WERI-Rb-1 (cell line): ENCODE data around the gene ME3.

Source experiments
- DNase-seq: peaks from one replicate; pipeline ENCODE4 v3.0.0-alpha.2; 2020
- H3K27ac ChIP-seq: fragments of 250-450 bp; sonication (Bioruptor Pico); 2 replicates; pipeline ENCODE4 v1.5.1; 2020; ENCODE audit warnings: mild to moderate bottlenecking, moderate library complexity
- H3K27me3 ChIP-seq: fragments of 250-450 bp; sonication (Bioruptor Pico); 2 replicates; pipeline ENCODE4 v1.5.1; 2021; ENCODE audit warnings: mild to moderate bottlenecking, low read depth, moderate library complexity; ENCODE audit not compliant: insufficient read depth, severe bottlenecking
- H3K36me3 ChIP-seq: fragments of 250-450 bp; sonication (Bioruptor Pico); 2 replicates; pipeline ENCODE4 v1.5.1; 2020; ENCODE audit warnings: mild to moderate bottlenecking, moderate library complexity
- H3K4me3 ChIP-seq: 2 replicates; pipeline ENCODE4 v1.5.1; 2011; ENCODE audit warnings: low read depth, mild to moderate bottlenecking, control low read depth, low read length
- H3K9me3 ChIP-seq: fragments of 250-450 bp; sonication (Bioruptor Pico); 2 replicates; pipeline ENCODE4 v1.5.1; 2021; ENCODE audit warnings: mild to moderate bottlenecking, moderate library complexity; ENCODE audit not compliant: severe bottlenecking
- TF ChIP-seq, protein P1 (sequence below): IDR thresholded peaks from 2 replicates; pipeline ENCODE4 v1.5.1; 2011; ENCODE audit warnings: low read depth, mild to moderate bottlenecking, control low read depth, inconsistent platforms, low read length

Gene ME3

DNA sequence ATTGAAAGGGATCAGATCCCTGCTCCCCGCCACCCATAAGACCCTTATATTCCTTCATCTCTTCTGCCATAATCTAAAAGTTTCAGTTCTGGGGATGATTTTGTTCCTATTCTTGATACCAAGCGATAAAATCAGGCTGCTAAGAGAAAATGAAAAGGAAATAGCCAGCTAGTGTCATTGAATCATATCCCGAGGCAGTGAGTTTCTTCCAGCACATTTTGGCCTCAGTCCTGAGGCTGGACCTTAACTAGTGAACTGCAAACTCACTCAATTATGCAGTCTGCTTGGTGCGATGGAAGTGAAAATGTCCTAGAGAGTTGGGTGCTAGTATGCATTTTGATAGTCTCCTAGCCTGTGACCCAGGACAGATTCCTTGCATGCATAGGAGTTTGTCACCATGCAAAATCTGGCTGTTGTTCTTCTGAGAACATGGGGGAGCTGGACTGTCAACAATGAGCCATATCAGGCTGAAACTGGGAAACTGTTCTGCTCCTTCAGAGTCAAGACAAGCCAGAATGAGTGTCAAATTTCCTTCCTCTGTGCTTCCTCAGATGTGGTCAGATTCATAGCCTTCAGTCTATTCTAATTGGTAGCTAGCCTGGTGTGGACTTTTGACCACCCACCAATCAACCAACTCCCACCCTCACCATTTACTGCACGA is 194.8 kb downstream of the ME3 start:
- no peak overlapping the region for H3K4me3 ChIP-seq
- TF ChIP-seq, protein P1, sequence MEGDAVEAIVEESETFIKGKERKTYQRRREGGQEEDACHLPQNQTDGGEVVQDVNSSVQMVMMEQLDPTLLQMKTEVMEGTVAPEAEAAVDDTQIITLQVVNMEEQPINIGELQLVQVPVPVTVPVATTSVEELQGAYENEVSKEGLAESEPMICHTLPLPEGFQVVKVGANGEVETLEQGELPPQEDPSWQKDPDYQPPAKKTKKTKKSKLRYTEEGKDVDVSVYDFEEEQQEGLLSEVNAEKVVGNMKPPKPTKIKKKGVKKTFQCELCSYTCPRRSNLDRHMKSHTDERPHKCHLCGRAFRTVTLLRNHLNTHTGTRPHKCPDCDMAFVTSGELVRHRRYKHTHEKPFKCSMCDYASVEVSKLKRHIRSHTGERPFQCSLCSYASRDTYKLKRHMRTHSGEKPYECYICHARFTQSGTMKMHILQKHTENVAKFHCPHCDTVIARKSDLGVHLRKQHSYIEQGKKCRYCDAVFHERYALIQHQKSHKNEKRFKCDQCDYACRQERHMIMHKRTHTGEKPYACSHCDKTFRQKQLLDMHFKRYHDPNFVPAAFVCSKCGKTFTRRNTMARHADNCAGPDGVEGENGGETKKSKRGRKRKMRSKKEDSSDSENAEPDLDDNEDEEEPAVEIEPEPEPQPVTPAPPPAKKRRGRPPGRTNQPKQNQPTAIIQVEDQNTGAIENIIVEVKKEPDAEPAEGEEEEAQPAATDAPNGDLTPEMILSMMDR: no peak
- no peak overlapping the region for H3K27ac ChIP-seq
- H3K36me3 ChIP-seq: peaks cover 3% of the 10 kb centered on the region; the same call in 1 of the 2 replicates
- H3K27me3 ChIP-seq: no peaks in the 10 kb centered on the region
- no peak for DNase-seq
- no peaks in the 10 kb centered on the region for H3K9me3 ChIP-seq

DNA sequence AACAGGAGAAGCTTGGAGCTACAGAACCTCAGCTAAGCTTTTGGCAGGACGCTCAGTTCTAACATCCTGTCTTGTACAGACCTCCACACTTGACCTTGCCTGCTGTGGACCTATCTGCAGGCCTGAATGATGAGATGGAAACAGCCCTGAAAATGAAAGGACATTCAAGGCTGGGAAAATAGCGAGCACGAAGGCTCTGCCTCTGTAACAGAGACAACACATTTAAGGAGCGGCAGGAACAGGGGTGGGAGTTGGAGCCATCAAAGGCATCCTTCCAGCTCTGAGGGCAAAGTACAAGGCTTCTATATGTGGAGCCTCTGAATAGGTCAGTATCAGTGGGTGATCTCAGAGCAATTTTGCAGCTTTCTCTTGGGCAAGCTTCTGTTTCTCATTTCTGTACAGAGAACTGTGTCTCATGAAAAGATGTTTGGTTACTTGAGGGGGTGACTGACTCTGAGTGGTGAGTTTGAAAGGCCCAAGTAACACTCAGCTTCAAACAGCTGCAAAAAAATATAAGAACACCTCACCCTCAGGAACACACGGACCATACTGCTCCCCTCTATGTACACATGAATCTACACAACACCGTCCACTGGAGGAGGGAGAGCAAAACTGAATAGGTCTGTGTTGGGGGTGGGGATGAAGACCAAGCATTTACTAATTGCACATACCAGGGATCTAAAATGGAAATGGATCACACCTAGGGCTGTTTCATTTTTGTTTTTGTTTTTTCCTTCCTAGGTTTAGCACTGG is 196.1 kb downstream of the ME3 start:
- H3K36me3 ChIP-seq: peaks cover 6% of the 10 kb centered on the region
- H3K9me3 ChIP-seq: no peaks in the 10 kb centered on the region
- no peaks in the 10 kb centered on the region for H3K27me3 ChIP-seq
- TF ChIP-seq, protein P1: no peak
- DNase-seq: no peak
- no peak overlapping the region for H3K4me3 ChIP-seq
- no peak overlapping the region for H3K27ac ChIP-seq

DNA sequence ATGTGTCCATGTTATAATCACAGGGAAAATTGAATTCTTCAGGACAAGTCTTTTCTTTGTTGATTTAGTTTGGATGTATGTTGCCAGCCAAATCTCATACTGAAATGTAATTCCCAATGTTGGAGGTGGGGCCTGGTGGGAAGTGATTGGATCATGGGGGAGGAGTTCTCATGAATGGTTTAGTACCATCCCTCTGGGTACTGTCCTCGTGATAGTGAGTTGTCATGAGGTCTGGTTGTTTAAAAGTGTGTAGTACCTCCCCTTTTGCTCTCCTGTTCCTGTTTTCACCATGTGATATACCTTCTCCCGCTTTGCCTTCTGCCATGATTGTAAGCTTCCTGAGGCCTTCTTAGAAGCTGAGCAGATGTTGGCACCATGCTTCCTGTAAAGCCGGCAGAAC is 197.4 kb downstream of the ME3 start:
- Histone ChIP-seq H3K4me3 (no peak overlapping the region), H3K9me3 (no peaks in the 10 kb centered on the region), H3K27ac (no peak overlapping the region), H3K36me3 (peaks cover 6% of the 10 kb centered on the region), H3K27me3 (no peaks in the 10 kb centered on the region)
- DNase-seq: no peak
- TF ChIP-seq, protein P1: no peak

DNA sequence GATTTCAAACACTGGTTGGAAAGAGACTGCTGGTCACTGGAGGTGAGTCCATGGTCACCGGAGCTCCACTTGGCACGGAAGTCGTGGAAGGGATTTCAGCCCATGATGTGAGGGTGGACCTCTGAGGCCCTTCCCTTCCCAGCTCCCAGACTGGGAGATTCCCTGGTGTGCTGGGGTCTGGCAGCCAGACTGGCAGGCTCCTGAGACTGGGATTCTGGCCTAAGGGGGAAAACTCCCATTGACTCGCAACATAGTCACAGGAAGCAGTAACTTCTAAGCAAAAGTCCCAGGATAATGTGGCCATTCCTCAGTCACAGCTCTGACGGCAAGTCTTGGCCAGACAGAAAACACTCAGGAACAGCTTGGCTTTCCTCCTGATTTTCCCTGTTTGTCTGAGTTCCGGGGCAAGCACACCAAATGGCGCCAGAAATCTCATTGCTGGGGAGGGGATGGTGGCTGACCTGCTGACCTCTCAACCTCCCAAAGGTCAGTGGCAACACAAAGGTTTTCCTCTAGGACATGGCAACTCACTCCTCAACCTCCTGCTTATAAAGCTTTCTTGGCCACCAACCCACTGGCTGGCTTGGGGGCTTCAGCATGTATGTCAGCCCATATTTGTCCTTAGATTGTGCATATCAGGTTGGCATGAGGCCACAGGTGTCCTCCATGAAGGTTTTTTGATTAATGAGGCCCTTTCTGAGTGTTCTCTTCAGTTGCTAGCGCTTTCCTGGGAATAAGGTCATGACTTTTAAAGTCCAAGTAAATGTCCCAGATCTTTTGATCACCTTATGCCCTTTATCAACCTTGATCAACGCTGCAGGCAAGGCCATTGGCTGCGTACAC is 198.2 kb downstream of the ME3 start:
- TF ChIP-seq, protein P1: no peak
- H3K27ac ChIP-seq: no peak overlapping the region

DNA sequence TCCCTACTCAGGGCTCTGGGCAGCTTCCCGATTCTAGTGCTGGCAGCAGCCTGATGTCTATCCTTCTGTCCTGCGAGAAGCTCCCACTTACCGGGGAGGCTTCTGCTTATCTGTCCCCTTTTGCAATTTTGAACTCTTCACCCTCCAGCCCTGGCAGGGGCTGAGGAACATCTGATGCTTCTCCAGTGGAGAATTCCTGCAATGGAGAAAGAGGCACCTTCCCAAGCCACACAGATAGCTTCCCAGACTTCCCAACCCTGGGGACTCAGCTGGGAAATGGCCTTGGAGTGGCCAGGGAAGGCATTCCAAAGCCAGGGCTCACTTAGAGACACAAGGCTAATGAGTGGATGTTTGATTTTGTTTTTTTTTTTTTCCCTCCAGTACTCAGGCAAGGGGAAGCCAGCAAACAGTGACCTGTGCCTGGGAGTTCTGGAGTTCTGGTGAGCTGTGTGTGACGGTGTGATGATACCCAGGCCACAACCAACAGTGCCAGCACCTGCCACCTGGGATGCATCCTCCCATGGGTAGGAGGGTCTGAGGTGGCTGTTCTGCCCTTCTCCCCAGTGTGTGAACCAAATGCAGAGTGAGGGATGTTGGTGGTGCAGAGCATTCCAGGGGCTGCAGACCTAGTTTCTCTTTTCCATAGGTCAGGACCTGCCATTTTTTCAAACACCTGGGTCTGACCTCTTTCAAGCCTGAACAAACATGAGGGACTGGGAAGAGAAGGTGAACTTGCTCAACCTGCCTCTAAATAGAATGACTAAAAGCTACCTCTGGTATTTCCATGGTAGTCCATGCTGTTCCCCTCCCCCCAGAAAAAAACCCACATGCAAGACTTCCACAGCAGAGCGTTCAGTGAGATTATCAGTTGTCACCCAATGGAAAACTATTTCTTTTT is 202.7 kb downstream of the ME3 start:
- Histone ChIP-seq H3K27me3 (no peaks in the 10 kb centered on the region), H3K36me3 (peaks cover 10% of the 10 kb centered on the region), H3K4me3 (no peak overlapping the region), H3K27ac (no peak overlapping the region), H3K9me3 (no peaks in the 10 kb centered on the region)
- TF ChIP-seq, protein P1: no peak
- no peak for DNase-seq

More for the DNA sequence above, 198.2 kb downstream of the ME3 start:
- Histone ChIP-seq H3K4me3 (no peak overlapping the region), H3K36me3 (peaks cover 6% of the 10 kb centered on the region), H3K9me3 (no peaks in the 10 kb centered on the region), H3K27me3 (no peaks in the 10 kb centered on the region)
- no peak for DNase-seq
